Liver (tissue), 9 donors: ENCODE measurements around the gene FAM43B. TPM values are rescaled to one million over a fixed set of nuclear protein-coding genes. Genes with fewer than 3 reads are reported as not detected.
A peak's percentile ranks its signal among the peaks of the same experiment; 100 is the strongest.

Source experiments
- DNase-seq: peaks from one replicate; pipeline ENCODE4 v3.0.0-alpha.2; 2017; ENCODE audit warnings: low spot score
- H3K27ac ChIP-seq, 2 donors: one replicate each; pipeline ENCODE4 v1.7.0; 2013; ENCODE audit warnings: inconsistent platforms in 2 of 2, low read length in 2 of 2, control low read depth in 1 of 2, low read depth in 1 of 2, mild to moderate bottlenecking in 1 of 2
- H3K27me3 ChIP-seq, 4 donors: one replicate each; pipeline versions ENCODE4 v1.6.1 to v1.7.0; 2013; ENCODE audit warnings: low read length in 3 of 4, inconsistent platforms in 1 of 4, mild to moderate bottlenecking in 1 of 4, moderate library complexity in 1 of 4; ENCODE audit not compliant: control insufficient read depth in 4 of 4, insufficient read depth in 4 of 4
- H3K36me3 ChIP-seq, 4 donors: one replicate each; pipeline versions ENCODE4 v1.6.1 to v1.7.0; 2013; ENCODE audit warnings: low read length in 3 of 4, mild to moderate bottlenecking in 3 of 4, low read depth in 1 of 4, moderate library complexity in 1 of 4; ENCODE audit not compliant: control insufficient read depth in 4 of 4, insufficient read depth in 3 of 4
- H3K4me1 ChIP-seq, 4 donors: one replicate each; pipeline versions ENCODE4 v1.6.1 to v1.7.0; 2013; ENCODE audit warnings: low read length in 3 of 4, mild to moderate bottlenecking in 3 of 4, moderate library complexity in 1 of 4; ENCODE audit not compliant: control insufficient read depth in 4 of 4, insufficient read depth in 4 of 4
- H3K4me3 ChIP-seq, 3 donors: one replicate each; pipeline versions ENCODE4 v1.6.1 to v1.7.0; 2013; ENCODE audit warnings: low read length in 3 of 3, control low read depth in 1 of 3, low read depth in 1 of 3, mild to moderate bottlenecking in 1 of 3
- H3K9ac ChIP-seq, 2 donors: one replicate each; pipeline ENCODE4 v1.7.0; 2013; ENCODE audit warnings: low read length in 2 of 2, mild to moderate bottlenecking in 2 of 2, moderate library complexity in 2 of 2, control low read depth in 1 of 2, low read depth in 1 of 2
- H3K9me3 ChIP-seq, 4 donors: one replicate each; pipeline versions ENCODE4 v1.6.1 to v1.7.0; 2013; ENCODE audit warnings: low read length in 3 of 4; ENCODE audit not compliant: control insufficient read depth in 4 of 4
- EGR1 ChIP-seq, 2 donors: IDR thresholded peaks; 2 replicates each; pipeline ENCODE4 v1.6.1; 2016 to 2018; ENCODE audit warnings: antibody characterized with exemption in 2 of 2, low read depth in 2 of 2
- FOXA1 ChIP-seq: IDR thresholded peaks from 2 replicates; pipeline ENCODE4 v1.6.1; 2016; ENCODE audit warnings: antibody characterized with exemption
- FOXA2 ChIP-seq: IDR thresholded peaks from 2 replicates; pipeline ENCODE4 v1.6.1; 2016; ENCODE audit warnings: antibody characterized with exemption
- GABPA ChIP-seq, 2 donors: IDR thresholded peaks in 1 of 2; conservative IDR thresholded peaks in 1 of 2; 2 replicates each; pipeline ENCODE4 v1.6.1; 2016; ENCODE audit warnings: antibody characterized with exemption in 2 of 2, mild to moderate bottlenecking in 1 of 2, moderate library complexity in 1 of 2
- HNF4A ChIP-seq, 2 donors: conservative IDR thresholded peaks; 2 replicates each; pipeline ENCODE4 v1.6.1; 2016; ENCODE audit warnings: antibody characterized with exemption in 2 of 2, mild to moderate bottlenecking in 2 of 2
- HNF4G ChIP-seq: IDR thresholded peaks from 2 replicates; pipeline ENCODE4 v1.6.1; 2016; ENCODE audit warnings: antibody characterized with exemption
- JUND ChIP-seq, 2 donors: IDR thresholded peaks; 2 replicates each; pipeline ENCODE4 v1.6.1; 2016; ENCODE audit warnings: antibody characterized with exemption in 2 of 2
- NR2F2 ChIP-seq: IDR thresholded peaks from 2 replicates; pipeline ENCODE4 v1.6.1; 2016; ENCODE audit warnings: antibody characterized with exemption
- RAD21 ChIP-seq, 2 donors: IDR thresholded peaks; 2 replicates each; pipeline ENCODE4 v1.6.1; 2016; ENCODE audit warnings: antibody characterized with exemption in 2 of 2, mild to moderate bottlenecking in 2 of 2
- RXRA ChIP-seq, 2 donors: IDR thresholded peaks; 2 replicates each; pipeline ENCODE4 v1.6.1; 2017 to 2018; ENCODE audit warnings: antibody characterized with exemption in 2 of 2, mild to moderate bottlenecking in 1 of 2
- SP1 ChIP-seq: IDR thresholded peaks from 2 replicates; pipeline ENCODE4 v1.6.1; 2018; ENCODE audit warnings: antibody characterized with exemption, mild to moderate bottlenecking
- TAF1 ChIP-seq: conservative IDR thresholded peaks from 2 replicates; pipeline ENCODE4 v1.6.1; 2016; ENCODE audit warnings: antibody characterized with exemption, mild to moderate bottlenecking
- YY1 ChIP-seq: IDR thresholded peaks from 2 replicates; pipeline ENCODE4 v1.6.1; 2016; ENCODE audit warnings: antibody characterized with exemption, mild to moderate bottlenecking
- WGBS: extraction: QIAGEN DNeasy Blood & Tissue Kit; methylation state at CpG from one replicate; pipeline ENCODE4 v1.1.7; 2013; 5-methylcytosine and 5-hydroxymethylcytosine counted together
- polyA plus RNA-seq, 2 donors: library from polyadenylated mRNA; stranded (reverse) in 1 of 2; unstranded in 1 of 2; fragments of 200-250 nt in 1 of 2; fragments of >200 nt in 1 of 2; fragmentation: Nextera tagmentation in 1 of 2; extraction: Ambion mirVana in 1 of 2; gene quantifications; one replicate each; pipeline versions ENCODE4 v1.2.1 to v1.2.3, GENCODE V29; 2013 to 2015
- total RNA-seq, 2 donors: library from RNA; depleted of rRNA; stranded (reverse); fragments of >200 nt; gene quantifications; one replicate each; pipeline ENCODE4 v1.2.3, GENCODE V29; 2014
- TF ChIP-seq, protein P1 (sequence below): IDR thresholded peaks from 2 replicates; pipeline ENCODE4 v1.6.1; 2016; ENCODE audit warnings: antibody characterized with exemption
- TF ChIP-seq, protein P2 (sequence below): IDR thresholded peaks from 2 replicates; pipeline ENCODE4 v1.6.1; 2016; ENCODE audit warnings: antibody characterized with exemption
- TF ChIP-seq, protein P3 (sequence below): IDR thresholded peaks from 2 replicates; pipeline ENCODE4 v1.6.1; 2016; ENCODE audit warnings: antibody characterized with exemption
- TF ChIP-seq, protein P4 (sequence below): fragments of 150-350 bp; IDR thresholded peaks from 2 replicates; pipeline ENCODE4 v1.5.1; 2017; ENCODE audit warnings: improper control_type of control experiment, low read depth, low read length; ENCODE audit not compliant: missing input control
- TF ChIP-seq, protein P5 (sequence below): IDR thresholded peaks from 2 replicates; pipeline ENCODE4 v1.6.1; 2016; ENCODE audit warnings: antibody characterized with exemption, mild to moderate bottlenecking
- donor health status: healthy.
- donor health status: healthy.
- donor health status: healthy.
- donor health status: healthy.
- donor health status: healthy.

Gene FAM43B
- total and polyA plus RNA-seq, 4 donors, result 0.06 to 0.09 (median 0.07) TPM

DNA sequence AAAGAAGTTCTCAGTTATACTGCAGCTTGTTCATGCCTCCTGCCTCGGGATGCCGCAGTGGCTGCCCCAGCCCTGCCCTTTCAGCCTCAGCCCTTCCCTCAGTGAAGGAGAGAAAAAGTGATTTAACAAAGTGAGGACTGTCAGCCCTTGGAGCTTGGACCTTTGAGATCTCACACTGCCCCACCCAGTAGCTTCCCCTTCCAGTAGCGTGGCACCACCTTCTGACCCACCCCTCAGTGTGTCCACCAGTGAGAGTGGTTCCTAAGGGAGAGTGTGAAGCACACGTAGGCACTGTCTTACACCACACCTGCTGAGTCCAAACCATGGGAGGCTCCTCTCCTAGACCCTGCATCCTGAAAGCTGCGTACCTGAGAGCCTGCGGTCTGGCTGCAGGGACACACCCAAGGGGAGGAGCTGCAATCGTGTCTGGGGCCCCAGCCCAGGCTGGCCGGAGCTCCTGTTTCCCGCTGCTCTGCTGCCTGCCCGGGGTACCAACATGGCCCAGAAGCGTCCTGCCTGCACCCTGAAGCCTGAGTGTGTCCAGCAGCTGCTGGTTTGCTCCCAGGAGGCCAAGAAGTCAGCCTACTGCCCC, 36.4 kb downstream of the FAM43B start, which contains the start of gene CDA:
CDA (plus strand) TSS at position 464 of the 592 bp plus-strand sequence; CDS start at position 497, 33 bp downstream.
- peak within 1 kb of the TSS; percentile 82 to 87 for H3K9ac ChIP-seq
- H3K36me3 ChIP-seq, result peaks cover 0 to 3% (median under 1%) of the 10 kb centered on the region in 4 donors
- 16% methylated on average over 11 of the region's 11 CpGs for WGBS
- H3K4me3 ChIP-seq, result peak within 1 kb of the TSS; percentile 70 to 92 (median 73)
- no peak for DNase-seq
- H3K4me1 ChIP-seq, result peaks cover 0 to 35% (median 15%) of the 10 kb centered on the region in 4 donors
- no peaks in the 10 kb centered on the region for H3K9me3 ChIP-seq
- peak within 1 kb of the TSS; percentile 89 to 94 for H3K27ac ChIP-seq
- TF ChIP-seq GABPA (IDR thresholded peaks at IDR 0.05 in 1 of 2, conservative IDR thresholded peaks at IDR 0.05 in 1 of 2) (peak in 1 of 2 donors; percentile 9), JUND (IDR thresholded peaks at IDR 0.05) (no peak), RAD21 (IDR thresholded peaks at IDR 0.05) (peak in 1 of 2 donors; percentile 50), SP1 (peak; percentile 75), HNF4G (peak; percentile 62), TAF1 (peak; percentile 86), EGR1 (IDR thresholded peaks at IDR 0.05; ENCODE audit: low read depth in 2 of 2) (no peak), FOXA1 (no peak), HNF4A (conservative IDR thresholded peaks at IDR 0.05) (peak; percentile 79 to 86), NR2F2 (no peak), RXRA (IDR thresholded peaks at IDR 0.05) (peak in 1 of 2 donors; percentile 70), YY1 (peak; percentile 56), FOXA2 (no peak)
- TF ChIP-seq, protein P1, sequence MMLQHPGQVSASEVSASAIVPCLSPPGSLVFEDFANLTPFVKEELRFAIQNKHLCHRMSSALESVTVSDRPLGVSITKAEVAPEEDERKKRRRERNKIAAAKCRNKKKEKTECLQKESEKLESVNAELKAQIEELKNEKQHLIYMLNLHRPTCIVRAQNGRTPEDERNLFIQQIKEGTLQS, result no peak
- TF ChIP-seq, protein P2, sequence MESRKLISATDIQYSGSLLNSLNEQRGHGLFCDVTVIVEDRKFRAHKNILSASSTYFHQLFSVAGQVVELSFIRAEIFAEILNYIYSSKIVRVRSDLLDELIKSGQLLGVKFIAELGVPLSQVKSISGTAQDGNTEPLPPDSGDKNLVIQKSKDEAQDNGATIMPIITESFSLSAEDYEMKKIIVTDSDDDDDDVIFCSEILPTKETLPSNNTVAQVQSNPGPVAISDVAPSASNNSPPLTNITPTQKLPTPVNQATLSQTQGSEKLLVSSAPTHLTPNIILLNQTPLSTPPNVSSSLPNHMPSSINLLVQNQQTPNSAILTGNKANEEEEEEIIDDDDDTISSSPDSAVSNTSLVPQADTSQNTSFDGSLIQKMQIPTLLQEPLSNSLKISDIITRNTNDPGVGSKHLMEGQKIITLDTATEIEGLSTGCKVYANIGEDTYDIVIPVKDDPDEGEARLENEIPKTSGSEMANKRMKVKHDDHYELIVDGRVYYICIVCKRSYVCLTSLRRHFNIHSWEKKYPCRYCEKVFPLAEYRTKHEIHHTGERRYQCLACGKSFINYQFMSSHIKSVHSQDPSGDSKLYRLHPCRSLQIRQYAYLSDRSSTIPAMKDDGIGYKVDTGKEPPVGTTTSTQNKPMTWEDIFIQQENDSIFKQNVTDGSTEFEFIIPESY, result no peak
- TF ChIP-seq, protein P3, sequence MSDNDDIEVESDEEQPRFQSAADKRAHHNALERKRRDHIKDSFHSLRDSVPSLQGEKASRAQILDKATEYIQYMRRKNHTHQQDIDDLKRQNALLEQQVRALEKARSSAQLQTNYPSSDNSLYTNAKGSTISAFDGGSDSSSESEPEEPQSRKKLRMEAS, result peak; percentile 41
- TF ChIP-seq, protein P4, sequence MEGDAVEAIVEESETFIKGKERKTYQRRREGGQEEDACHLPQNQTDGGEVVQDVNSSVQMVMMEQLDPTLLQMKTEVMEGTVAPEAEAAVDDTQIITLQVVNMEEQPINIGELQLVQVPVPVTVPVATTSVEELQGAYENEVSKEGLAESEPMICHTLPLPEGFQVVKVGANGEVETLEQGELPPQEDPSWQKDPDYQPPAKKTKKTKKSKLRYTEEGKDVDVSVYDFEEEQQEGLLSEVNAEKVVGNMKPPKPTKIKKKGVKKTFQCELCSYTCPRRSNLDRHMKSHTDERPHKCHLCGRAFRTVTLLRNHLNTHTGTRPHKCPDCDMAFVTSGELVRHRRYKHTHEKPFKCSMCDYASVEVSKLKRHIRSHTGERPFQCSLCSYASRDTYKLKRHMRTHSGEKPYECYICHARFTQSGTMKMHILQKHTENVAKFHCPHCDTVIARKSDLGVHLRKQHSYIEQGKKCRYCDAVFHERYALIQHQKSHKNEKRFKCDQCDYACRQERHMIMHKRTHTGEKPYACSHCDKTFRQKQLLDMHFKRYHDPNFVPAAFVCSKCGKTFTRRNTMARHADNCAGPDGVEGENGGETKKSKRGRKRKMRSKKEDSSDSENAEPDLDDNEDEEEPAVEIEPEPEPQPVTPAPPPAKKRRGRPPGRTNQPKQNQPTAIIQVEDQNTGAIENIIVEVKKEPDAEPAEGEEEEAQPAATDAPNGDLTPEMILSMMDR, result no peak
- TF ChIP-seq, protein P5, sequence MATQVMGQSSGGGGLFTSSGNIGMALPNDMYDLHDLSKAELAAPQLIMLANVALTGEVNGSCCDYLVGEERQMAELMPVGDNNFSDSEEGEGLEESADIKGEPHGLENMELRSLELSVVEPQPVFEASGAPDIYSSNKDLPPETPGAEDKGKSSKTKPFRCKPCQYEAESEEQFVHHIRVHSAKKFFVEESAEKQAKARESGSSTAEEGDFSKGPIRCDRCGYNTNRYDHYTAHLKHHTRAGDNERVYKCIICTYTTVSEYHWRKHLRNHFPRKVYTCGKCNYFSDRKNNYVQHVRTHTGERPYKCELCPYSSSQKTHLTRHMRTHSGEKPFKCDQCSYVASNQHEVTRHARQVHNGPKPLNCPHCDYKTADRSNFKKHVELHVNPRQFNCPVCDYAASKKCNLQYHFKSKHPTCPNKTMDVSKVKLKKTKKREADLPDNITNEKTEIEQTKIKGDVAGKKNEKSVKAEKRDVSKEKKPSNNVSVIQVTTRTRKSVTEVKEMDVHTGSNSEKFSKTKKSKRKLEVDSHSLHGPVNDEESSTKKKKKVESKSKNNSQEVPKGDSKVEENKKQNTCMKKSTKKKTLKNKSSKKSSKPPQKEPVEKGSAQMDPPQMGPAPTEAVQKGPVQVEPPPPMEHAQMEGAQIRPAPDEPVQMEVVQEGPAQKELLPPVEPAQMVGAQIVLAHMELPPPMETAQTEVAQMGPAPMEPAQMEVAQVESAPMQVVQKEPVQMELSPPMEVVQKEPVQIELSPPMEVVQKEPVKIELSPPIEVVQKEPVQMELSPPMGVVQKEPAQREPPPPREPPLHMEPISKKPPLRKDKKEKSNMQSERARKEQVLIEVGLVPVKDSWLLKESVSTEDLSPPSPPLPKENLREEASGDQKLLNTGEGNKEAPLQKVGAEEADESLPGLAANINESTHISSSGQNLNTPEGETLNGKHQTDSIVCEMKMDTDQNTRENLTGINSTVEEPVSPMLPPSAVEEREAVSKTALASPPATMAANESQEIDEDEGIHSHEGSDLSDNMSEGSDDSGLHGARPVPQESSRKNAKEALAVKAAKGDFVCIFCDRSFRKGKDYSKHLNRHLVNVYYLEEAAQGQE, result peak; percentile 58
- no peaks in the 10 kb centered on the region for H3K27me3 ChIP-seq
